CD1c-positive myeloid dendritic cell (primary cell): ENCODE measurements around the gene S100A12.
A peak's percentile ranks its signal among the peaks of the same experiment; 100 is the strongest.
"Not testable (repeated sequence)": the region's sequence is repeated elsewhere in the genome, so short reads cannot be mapped to it uniquely, and the experiment has no call there.

ENCODE experiments used
- DNase-seq: peaks from one replicate; pipeline ENCODE4 v3.0.0-alpha.2; 2016; ENCODE audit errors: extremely low spot score

S100A12 gene

DNA sequence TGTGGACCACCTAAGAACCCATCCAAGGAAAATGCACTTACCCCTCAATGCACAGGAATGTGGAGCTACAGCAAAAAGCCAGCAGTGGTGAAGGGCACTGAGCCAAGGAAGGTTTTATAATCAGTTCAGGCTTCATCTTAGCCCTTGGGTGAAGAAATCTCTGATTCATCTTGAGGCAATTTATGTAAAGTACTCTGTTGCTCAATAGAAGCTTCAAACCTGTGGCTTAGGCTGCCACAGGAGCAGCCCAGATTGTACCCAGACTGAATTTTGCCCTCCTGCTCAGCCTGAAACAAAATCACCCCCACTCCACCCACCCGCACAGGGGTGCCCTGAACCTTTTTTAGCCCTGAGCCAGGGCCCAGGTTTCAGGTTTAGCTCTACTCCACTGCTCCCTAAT lies at the start of gene S100A12:
TSS of gene S100A12 (minus strand) at position 111 of the 400 bp plus-strand sequence. CDS start 1,029 bp downstream, outside the sequence.
- peak; percentile 72 for DNase-seq

DNA sequence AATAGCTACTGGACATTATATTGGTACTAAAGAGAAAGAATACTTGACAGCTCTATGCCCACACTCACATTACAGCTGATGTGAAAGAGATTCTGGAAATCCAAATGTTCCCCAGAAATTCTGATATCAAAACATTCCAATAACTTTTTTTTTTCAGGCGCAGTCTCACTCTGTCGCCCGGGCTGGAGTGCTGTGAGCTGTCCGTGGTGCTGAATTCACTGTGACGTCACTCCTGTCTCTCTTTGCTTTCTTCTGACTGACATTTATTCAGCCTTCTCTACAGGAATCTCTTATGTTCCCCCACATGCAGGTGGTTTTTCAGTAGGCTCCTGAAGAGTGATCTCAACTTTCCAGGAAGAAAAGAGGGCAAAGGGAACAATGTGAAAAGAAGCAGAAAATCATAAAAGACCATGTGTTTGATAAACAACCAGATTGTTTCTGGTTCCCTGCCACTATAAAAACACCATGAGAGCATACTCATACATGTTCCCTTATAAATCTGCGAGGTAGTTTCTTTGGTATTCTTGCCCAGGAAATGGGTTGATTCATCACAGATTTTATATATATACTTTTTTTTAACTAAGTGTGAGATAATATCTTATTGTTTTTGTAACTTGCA lies 47.1 kb upstream of the S100A12 start:
- DNase-seq, result peak; percentile 74

DNA sequence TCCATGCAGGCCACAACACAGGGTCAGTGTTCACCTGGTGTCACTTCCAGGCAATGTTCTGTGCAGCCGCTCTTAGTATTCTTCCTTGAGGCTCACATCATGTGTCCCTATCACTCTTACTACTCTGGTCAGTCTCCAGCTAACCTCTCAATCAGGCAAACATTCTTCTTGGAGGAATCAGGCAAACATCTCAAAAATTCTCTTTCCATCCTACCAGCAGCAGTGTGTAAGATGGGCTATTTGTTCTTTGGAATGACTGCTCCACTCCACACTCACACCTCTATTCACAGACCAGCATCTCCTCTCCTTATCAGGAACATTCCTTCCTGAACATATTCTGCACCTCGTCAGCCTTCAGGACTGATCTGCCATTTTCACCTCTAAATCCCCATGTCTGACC lies 44.9 kb upstream of the S100A12 start:
- DNase-seq, result no peak

- not testable (repeated sequence) for DNase-seq
These were observed 44.0 kb upstream of the S100A12 start for GRCh38 chr1:153419436-153419793.

- DNase-seq, result not testable (repeated sequence)
These were observed 43.5 kb upstream of the S100A12 start for GRCh38 chr1:153418758-153419435.

DNA sequence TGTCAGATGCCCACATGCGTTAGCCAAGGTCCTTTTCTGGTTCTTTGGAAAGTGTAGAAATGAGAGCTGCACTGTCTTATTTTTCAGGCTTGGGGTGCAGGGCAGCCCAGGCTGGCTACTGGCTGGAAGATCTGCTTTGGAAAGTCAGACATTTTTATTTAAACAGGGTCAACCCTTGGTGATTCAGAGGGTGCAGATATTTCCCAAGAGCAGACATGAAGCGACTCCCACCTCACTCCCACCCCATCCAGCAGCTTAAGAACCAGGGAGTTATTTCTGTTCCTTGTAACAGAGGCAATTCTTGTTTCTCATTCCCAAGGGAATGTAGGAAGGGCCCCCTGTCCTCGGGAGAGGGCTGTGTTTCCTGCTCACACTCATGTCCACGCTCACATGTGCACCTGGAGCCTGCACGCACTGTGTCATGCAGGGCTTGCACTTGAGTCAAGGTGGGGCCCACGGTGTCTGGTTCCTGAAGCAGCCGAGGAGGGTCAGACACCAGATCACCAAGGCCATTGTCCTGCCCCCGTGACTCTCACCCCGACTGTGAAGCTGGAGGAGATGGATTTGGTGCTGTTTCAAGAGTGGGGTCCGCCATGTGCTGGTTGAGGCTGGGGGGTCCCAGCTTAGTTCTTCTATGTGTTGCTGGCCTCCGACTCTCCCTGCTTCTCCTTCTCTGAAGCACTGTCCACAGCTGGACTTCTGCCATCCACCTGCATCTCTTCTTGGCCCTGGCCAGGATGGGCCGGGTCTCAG lies 41.9 kb upstream of the S100A12 start:
- no peak for DNase-seq

DNA sequence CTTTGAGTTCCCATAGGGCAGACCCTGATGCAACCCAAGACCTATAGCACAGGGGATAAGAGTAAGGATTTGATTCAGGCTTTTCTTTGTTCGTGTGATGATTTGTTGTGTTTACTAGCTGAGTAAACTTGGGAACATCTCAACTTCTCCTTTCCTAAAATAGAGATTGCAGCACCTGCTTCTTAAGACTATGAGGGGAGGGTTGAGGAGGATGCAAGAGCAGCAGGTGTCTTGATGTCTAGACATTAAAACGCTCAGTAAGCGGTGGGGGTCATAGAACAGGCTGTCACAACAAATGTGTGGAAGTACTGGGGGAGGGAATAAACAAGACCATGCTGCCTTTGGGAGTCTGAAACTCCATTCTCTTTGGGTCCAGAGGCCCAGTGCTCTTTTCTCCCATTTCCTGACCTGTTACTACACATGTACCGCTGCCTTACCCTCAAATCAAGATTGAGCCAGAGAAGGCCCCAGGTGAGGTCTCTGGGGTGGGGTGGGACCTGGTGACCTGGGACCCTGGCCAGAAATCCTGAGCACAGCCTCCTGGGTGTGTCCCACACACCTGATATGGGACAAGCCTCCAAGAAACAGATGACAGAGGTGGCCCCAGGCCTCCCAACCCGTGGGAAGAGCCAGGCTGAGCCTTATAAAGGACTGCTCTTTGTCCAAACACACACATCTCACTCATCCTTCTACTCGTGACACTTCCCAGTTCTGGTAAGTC lies 40.6 kb upstream of the S100A12 start, which contains the start of gene S100A7A:
TSS of gene S100A7A (plus strand) at position 671 of the 721 bp plus-strand sequence. CDS start 1,563 bp downstream, outside the sequence.
- no peak for DNase-seq

GRCh38 chr1:153413961-153414360 lies 38.5 kb upstream of the S100A12 start:
- DNase-seq, result not testable (repeated sequence)

GRCh38 chr1:153407274-153407673 lies 31.9 kb upstream of the S100A12 start:
- DNase-seq, result not testable (repeated sequence)

- not testable (repeated sequence) for DNase-seq
These were observed 30.6 kb upstream of the S100A12 start for GRCh38 chr1:153405825-153406599.

- DNase-seq, result peak; percentile 74
These were observed 29.3 kb upstream of the S100A12 start for GRCh38 chr1:153404768-153405167.

DNA sequence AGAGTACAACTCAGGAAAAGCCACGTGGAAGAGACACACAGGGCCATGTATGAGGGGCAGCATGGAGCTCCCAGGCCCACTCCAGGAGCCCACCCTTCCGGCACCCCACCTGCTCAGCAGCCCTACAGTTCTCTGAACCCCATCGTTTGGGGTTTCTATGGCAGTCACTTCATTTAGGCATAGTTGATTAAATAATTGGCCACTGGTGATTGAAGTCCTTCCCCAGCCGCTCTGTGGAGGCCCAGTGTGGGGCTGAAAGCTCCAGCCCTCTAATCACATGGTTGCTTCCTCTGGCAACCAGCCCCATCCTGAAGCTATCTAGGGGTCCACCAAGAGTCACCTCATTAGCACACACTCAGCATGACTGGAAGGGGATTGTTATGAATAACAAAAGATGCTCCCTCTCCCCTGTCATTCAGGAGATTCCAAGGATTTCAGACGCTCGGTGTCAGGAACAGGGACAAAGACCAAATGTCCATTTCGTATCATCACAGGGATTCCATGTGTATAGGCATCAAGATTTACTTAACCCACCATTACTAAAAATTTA lies 28.7 kb upstream of the S100A12 start:
- no peak for DNase-seq

- no peak for DNase-seq
These were observed 28.1 kb upstream of the S100A12 start for GRCh38 chr1:153403421-153404085.

GRCh38 chr1:153402226-153402625 lies 26.8 kb upstream of the S100A12 start:
- no peak for DNase-seq

DNA sequence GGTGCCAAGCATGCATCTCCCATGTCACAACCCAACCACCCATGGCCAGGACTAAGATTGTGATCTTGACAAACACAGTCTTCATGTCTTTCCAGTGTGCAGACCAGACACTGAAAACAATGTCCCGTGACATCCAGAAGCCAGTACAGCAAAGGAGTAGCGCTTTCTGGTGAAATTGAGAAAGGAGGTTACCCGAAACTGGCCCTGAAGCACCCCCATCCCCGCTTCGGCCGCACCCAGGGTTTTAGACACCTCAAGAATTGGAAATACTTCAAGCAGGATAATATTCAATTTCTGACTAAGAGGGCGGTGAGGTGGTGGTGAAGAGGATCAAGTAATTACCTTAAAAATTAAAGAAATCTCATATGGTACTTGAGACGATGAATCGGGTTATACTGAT lies 26.0 kb upstream of the S100A12 start:
- DNase-seq, result no peak

- DNase-seq, result no peak
These were observed 24.8 kb upstream of the S100A12 start for GRCh38 chr1:153400244-153400643.

DNA sequence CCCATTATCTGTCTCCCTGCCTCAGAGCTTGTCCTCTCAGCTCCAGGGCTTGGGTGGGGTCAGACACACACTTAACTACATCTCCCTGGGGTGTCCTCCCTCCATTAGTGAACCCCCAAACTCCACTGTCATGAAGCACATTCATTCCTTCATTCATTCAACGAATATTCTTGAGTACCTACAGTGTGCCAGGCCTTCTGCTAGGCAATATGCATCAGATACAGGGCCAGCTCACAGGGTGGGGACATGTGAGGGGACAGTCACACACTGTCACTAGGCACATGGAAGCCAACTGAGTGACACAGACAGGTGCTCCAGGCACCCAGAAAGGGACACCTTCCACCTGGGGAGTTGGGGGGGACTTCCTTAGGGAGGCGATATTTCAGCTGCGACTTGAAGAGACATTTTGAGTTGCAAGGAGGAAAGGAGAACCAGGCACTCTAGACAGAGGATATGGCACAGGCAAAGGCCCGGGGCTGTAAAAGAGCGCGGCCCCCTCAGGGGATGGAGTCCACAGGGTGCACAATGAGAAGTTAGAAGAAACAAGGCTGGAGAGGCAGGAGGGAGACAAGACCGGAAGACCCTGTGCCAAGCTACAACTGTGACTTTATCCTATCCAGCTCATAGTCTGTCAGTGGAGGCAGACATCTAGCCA lies 24.1 kb upstream of the S100A12 start:
- DNase-seq, result no peak

GRCh38 chr1:153397924-153398651 lies 22.7 kb upstream of the S100A12 start:
- DNase-seq, result no peak
